ENCODE results near the gene GRIK1. TPM values are rescaled to one million over a fixed set of nuclear protein-coding genes. Genes with fewer than 3 reads are reported as not detected.

Gene GRIK1
- polyA plus RNA-seq, 1 donor (not counting 4 experiments of a cell fraction or from before 2014, with no cell fraction given): not detected

GRCh38 chr21:29940361-29940760, 565 bp upstream of the GRIK1 start:
- TF ChIP-seq EZH2 (IDR thresholded peaks at IDR 0.05; ENCODE audit: low read length) (no peak), CTCF (optimal IDR thresholded peaks at IDR 0.05 in 1 of 3, IDR thresholded peaks at IDR 0.05 in 1 of 3, conservative IDR thresholded peaks at IDR 0.05 in 1 of 3; ENCODE audit: extremely low read depth in 1 of 3, insufficient read depth in 2 of 3, low read length in 3 of 3) (no peak)
- no peak overlapping the region for H3K9ac ChIP-seq (ENCODE audit: control insufficient read depth, extremely low read depth, insufficient read depth, low read length)
- no peak overlapping the region for H3K27ac ChIP-seq (ENCODE audit: control insufficient read depth, insufficient read depth, low read length)
- H3K36me3 ChIP-seq (ENCODE audit: control insufficient read depth in 2 of 2, extremely low read depth in 1 of 2, insufficient read depth in 2 of 2, low read length in 2 of 2): no peaks in the 10 kb centered on the region
- H2AFZ ChIP-seq (ENCODE audit: control insufficient read depth, low read length): no peak overlapping the region
- H4K20me1 ChIP-seq (ENCODE audit: control insufficient read depth, extremely low read depth, insufficient read depth, low read length): no peaks in the 10 kb centered on the region
- H3K4me2 ChIP-seq (ENCODE audit: control insufficient read depth, extremely low read depth, insufficient read depth, low read depth, low read length): peak overlapping the region; percentile 78
- no peaks in the 10 kb centered on the region for H3K79me2 ChIP-seq (ENCODE audit: control insufficient read depth, insufficient read depth, low read length)
- no peak for DNase-seq (ENCODE audit: low read depth, low spot score)
- peaks cover 5% of the 10 kb centered on the region for H3K4me1 ChIP-seq (ENCODE audit: control insufficient read depth, extremely low read depth, insufficient read depth, low read length)
- dilution Hi-C loops (cut with MboI; ENCODE audit: extremely low pct_ligation_motif_present, low sequenced_read_pairs): no loop called here
- FAIRE-seq: no peak
- H3K27me3 ChIP-seq (ENCODE audit: control insufficient read depth, extremely low read depth, insufficient read depth, low read length): peaks cover 46% of the 10 kb centered on the region
- H3K9me1 ChIP-seq (ENCODE audit: control insufficient read depth, extremely low read depth, insufficient read depth, low read length): no peaks in the 10 kb centered on the region
- no peak overlapping the region for H3K4me3 ChIP-seq (ENCODE audit: control insufficient read depth in 2 of 3, extremely low read depth in 1 of 3, insufficient read depth in 2 of 3, low read depth in 1 of 3, low read length in 3 of 3)
- H3K9me3 ChIP-seq (ENCODE audit: control insufficient read depth, low read depth, low read length): no peaks in the 10 kb centered on the region

GRCh38 chr21:29939104-29939923, 482 bp downstream of the GRIK1 start:
- no peaks in the 10 kb centered on the region for H4K20me1 ChIP-seq (ENCODE audit: control insufficient read depth, extremely low read depth, insufficient read depth, low read length)
- peaks cover 5% of the 10 kb centered on the region for H3K4me1 ChIP-seq (ENCODE audit: control insufficient read depth, extremely low read depth, insufficient read depth, low read length)
- no peaks in the 10 kb centered on the region for H3K36me3 ChIP-seq (ENCODE audit: control insufficient read depth in 2 of 2, extremely low read depth in 1 of 2, insufficient read depth in 2 of 2, low read length in 2 of 2)
- FAIRE-seq (no peak), DNase-seq (ENCODE audit: low read depth, low spot score) (no peak)
- peak overlapping the region in 2 of 3 experiments; percentile 51 to 69 for H3K4me3 ChIP-seq (ENCODE audit: control insufficient read depth in 2 of 3, extremely low read depth in 1 of 3, insufficient read depth in 2 of 3, low read depth in 1 of 3, low read length in 3 of 3)
- TF ChIP-seq EZH2 (IDR thresholded peaks at IDR 0.05; ENCODE audit: low read length) (peak; percentile 85), CTCF (optimal IDR thresholded peaks at IDR 0.05 in 1 of 3, IDR thresholded peaks at IDR 0.05 in 1 of 3, conservative IDR thresholded peaks at IDR 0.05 in 1 of 3; ENCODE audit: extremely low read depth in 1 of 3, insufficient read depth in 2 of 3, low read length in 3 of 3) (no peak)
- H3K4me2 ChIP-seq (ENCODE audit: control insufficient read depth, extremely low read depth, insufficient read depth, low read depth, low read length): peak overlapping the region; percentile 78
- H3K9me3 ChIP-seq (ENCODE audit: control insufficient read depth, low read depth, low read length): no peaks in the 10 kb centered on the region
- dilution Hi-C loops (cut with MboI; ENCODE audit: extremely low pct_ligation_motif_present, low sequenced_read_pairs): no loop called here
- no peak overlapping the region for H3K27ac ChIP-seq (ENCODE audit: control insufficient read depth, insufficient read depth, low read length)
- peak overlapping the region; percentile 65 for H2AFZ ChIP-seq (ENCODE audit: control insufficient read depth, low read length)
- H3K79me2 ChIP-seq (ENCODE audit: control insufficient read depth, insufficient read depth, low read length): no peaks in the 10 kb centered on the region
- no peaks in the 10 kb centered on the region for H3K9me1 ChIP-seq (ENCODE audit: control insufficient read depth, extremely low read depth, insufficient read depth, low read length)
- no peak overlapping the region for H3K9ac ChIP-seq (ENCODE audit: control insufficient read depth, extremely low read depth, insufficient read depth, low read length)
- H3K27me3 ChIP-seq (ENCODE audit: control insufficient read depth, extremely low read depth, insufficient read depth, low read length): peaks cover 46% of the 10 kb centered on the region

Data from keratinocyte (primary cell).